ENCODE data around the gene STK32A. TPM values are rescaled to one million over a fixed set of nuclear protein-coding genes. Genes with fewer than 3 reads are reported as not detected.
A peak's percentile ranks its signal among the peaks of the same experiment; 100 is the strongest.

Gene STK32A
- total RNA-seq, 1 donor from 2014 or later = 1.1 TPM

DNA sequence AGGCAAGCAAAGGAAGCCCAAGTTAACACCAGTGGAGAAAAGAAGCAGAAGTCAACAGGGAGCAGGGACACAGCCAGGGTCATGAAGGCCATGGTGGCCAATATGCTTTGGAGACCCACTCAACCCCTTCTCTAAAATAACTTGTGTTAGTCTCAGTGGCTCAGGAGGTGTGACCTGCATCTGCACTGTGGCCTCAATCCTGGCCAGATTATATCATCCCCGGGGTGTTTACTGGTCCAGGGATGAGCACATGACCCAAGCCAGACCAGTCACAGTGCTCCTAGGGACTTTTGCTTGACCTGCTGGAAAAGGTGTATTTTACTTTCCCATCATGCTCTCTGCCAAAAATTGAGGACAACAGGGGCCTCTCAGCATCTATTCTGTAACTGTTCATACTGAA lies 169.9 kb downstream of the STK32A start:
- intact Hi-C loops (cut with DNase I) = no loop called here
- DNase-seq (no peak), ATAC-seq (ENCODE audit: poor library complexity) (no peak)

DNA sequence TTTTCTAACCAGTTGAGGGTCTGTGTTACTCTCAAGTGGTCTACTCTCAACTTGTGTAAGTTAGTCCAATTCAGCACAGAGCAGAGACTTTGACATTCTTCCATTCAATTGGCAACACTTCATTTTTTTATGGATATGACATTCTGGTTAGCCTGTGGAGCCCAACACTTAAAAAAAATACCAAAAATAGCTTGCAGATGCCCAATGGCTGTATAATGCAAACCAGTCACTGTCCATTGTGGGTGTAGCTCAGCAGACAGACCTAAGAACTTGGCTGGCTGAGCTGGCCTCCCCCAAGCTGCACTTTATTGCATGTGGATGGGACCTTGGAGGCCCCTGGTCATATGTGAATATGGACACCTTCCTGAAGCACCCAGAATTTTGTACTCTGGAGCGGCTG lies 171.8 kb downstream of the STK32A start:
- intact Hi-C loops (cut with DNase I) = no loop called here
- DNase-seq = no peak

DNA sequence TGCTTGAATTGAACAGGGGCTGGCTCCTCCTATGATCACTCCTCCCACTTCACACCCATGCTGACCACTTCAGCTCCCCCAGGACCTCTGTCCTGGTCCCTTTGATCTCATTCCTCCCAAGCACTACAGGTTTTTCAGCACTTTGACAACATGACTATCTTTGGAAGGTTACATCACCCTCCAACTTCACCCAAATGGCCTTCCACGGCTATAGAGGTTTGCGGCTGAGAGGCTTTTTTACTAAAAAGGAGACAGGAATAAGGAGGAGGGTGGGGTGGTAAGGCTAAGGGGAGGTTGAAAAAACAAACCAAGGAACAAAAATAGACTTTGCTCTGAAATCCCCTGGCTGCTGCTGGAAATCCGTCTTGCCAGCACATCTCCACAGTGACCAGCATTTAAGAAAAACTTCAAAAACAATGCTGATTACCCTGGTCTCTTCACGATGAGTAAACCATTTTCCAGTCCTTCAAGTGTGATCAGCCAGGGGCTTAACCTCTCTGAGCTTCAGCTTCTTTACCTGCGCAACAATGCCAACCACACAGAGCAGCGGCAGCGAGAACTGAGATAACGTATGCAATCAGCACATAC lies 172.4 kb downstream of the STK32A start:
- no peak for ATAC-seq (ENCODE audit: poor library complexity)
- intact Hi-C loops (cut with DNase I) = no loop called here

More for the DNA sequence above, 171.8 kb downstream of the STK32A start:
- ATAC-seq (ENCODE audit: poor library complexity) = no peak

GRCh38 chr5:147408980-147409379 lies 174.2 kb downstream of the STK32A start:
- intact Hi-C loops (cut with DNase I) = no loop called here
- ATAC-seq (ENCODE audit: poor library complexity) (no peak), DNase-seq (no peak)

More for the DNA sequence above, 172.4 kb downstream of the STK32A start:
- DNase-seq = no peak

- intact Hi-C loops (cut with DNase I) = no loop called here
- ATAC-seq (ENCODE audit: poor library complexity) = peak; percentile 78
- peak; percentile 61 for DNase-seq
These were observed 175.9 kb downstream of the STK32A start for GRCh38 chr5:147410496-147411358.

- intact Hi-C loops (cut with DNase I) = no loop called here
- DNase-seq = no peak
- peak; percentile 38 for ATAC-seq (ENCODE audit: poor library complexity)
These were observed 176.8 kb downstream of the STK32A start for GRCh38 chr5:147411359-147412319.

- no peak for DNase-seq
- no peak for ATAC-seq (ENCODE audit: poor library complexity)
- intact Hi-C loops (cut with DNase I) = no loop called here
These were observed 177.7 kb downstream of the STK32A start for GRCh38 chr5:147412561-147412960.

DNA sequence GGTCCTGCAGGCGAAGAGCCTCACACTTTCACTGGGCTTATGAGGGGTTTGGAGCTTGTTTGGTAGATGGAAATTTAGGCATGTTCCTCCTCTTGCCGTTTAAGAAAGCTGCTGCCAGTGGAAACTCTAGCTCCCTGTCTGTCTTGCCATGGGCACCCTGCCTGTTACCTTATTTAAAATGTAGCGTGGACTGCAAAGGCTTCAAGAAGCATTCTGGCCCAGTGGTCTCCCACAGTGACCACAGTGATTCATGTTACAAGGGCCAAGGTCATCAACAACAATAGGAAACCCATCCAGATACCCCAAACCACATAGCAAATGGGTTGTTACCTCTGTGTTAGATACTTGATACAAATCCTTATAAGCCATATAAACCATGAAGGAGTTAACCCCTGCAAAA lies 178.4 kb downstream of the STK32A start:
- ATAC-seq (ENCODE audit: poor library complexity) (no peak), DNase-seq (no peak)
- intact Hi-C loops (cut with DNase I) = no loop called here

DNA sequence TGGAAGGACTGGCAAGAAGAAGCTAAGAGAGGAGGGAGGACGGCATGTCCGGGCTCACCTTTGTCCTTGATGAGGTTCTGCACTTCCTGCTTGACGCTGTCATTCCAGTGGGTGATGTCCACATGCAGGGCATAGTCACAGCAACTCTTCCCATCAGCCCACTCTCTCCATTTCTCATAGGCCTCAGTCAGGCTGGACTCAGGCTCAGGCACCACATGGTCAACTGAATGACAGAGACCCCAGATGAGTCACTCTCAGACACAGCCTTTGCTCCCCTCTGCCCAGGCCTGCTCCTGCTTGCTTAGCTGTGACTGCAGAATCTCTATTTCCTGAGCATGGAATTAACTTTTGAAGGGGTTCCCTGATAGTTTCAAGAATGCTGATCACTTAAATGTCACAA lies 180.8 kb downstream of the STK32A start:
- DNase-seq = no peak
- no peak for ATAC-seq (ENCODE audit: poor library complexity)
- intact Hi-C loops (cut with DNase I) = no loop called here

DNA sequence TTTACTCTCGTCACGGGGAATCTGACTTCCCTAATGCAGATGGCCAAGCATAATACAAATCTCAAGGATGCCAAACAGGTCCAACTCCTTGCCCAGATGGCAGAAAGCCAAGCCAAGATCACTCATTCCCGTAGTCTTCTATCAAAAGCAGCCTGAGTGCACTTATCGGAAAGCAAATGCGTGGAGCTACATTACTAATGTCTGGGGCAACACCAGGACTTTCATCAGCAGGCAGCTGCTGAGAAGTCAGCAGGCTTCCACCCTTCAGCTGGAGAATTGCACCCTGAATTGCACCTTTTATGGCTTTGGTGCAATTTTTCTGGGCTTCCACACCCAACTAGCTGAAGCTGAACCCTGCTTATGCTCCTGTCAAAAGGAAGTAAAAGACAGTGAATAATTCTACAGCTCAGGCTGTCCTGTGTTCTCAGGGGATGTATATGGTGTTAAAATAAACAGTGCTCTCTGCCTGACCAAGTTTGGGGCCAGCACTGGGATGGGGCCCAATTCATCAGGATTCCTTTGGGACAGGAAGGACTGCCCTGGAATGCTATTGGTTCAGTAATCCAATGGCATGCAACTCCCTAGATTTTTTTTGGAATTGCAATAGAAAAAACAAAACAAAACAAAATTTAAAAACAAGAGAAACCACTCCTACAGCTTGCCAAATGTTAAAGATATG lies 182.4 kb downstream of the STK32A start:
- intact Hi-C loops (cut with DNase I) = no loop called here
- peak; percentile 85 for ATAC-seq (ENCODE audit: poor library complexity)
- peak; percentile 53 for DNase-seq

GRCh38 chr5:147418613-147419012 lies 183.8 kb downstream of the STK32A start:
- DNase-seq (no peak), ATAC-seq (ENCODE audit: poor library complexity) (no peak)
- intact Hi-C loops (cut with DNase I) = no loop called here

GRCh38 chr5:147426640-147427327 lies 192.0 kb downstream of the STK32A start:
- no peak for ATAC-seq (ENCODE audit: poor library complexity)
- no peak for DNase-seq
- intact Hi-C loops (cut with DNase I) = no loop called here

DNA sequence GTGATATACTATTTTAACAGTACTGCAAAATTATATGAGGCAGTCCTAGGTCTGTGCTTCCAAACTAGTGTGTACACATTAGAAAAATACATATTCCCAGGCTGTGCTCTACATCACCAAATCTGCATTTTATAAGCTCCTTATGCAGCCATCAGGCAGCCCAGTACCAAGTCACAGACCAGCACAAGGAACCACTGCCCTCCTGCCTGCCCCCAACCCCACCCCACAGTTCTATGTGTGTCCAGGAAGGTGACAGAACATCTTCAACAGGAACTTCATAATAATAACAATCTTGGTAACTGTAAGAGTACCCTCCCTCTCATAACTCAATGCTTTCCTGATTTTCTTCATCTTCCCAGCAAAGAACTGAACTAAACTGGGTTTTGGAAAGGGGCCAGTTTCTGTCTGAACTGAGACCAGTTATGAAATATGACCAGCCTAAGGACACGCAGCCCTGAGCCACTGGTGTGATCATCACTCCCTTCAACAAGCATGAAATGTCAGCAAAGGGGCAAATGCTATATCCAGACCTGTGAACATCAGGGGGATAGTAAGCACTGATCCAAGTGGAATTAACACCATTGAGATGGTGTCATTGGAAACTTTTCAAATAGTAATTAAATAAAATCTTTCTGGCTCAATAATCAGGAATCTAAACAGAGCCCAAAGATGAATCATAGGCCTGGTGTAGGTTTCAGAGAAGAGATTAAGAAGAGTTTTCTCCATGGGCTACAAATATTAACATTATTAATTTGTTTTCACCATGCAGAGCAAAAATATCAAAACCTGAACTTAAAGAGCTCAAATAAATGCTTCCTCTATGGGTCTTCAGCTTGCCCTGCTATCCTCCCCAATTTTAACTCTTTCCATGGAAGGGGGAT lies 192.9 kb downstream of the STK32A start:
- peak; percentile 81 for ATAC-seq (ENCODE audit: poor library complexity)
- intact Hi-C loops (cut with DNase I) = no loop called here
- DNase-seq = no peak

- intact Hi-C loops (cut with DNase I) = no loop called here
- no peak for ATAC-seq (ENCODE audit: poor library complexity)
These were observed 195.8 kb downstream of the STK32A start for GRCh38 chr5:147430628-147431027.

DNA sequence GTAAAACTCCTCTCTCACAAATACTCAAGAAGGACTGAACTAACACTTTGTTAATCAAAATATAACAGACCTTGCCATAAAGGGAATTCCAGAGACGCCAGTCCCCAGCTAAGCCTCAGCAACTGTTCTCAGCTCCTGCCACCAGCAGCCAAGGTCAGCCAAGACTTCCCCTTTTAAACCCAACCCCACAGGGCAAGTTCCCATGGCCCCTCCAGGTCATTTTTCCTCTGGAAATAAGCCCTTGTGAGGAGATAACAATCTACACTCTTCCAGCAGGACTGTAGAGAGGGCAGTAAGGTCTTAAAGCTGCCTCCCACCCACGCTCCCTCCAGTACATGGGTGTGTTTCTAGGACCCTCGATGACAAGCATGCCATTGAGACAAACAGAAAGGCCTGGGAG lies 196.8 kb downstream of the STK32A start:
- intact Hi-C loops (cut with DNase I) = no loop called here
- ATAC-seq (ENCODE audit: poor library complexity) (no peak), DNase-seq (no peak)

More at GRCh38 chr5:147430628-147431027, 195.8 kb downstream of the STK32A start:
- DNase-seq = no peak

GRCh38 chr5:147432323-147432722 lies 197.5 kb downstream of the STK32A start:
- ATAC-seq (ENCODE audit: poor library complexity) = no peak
- intact Hi-C loops (cut with DNase I) = no loop called here

GRCh38 chr5:147434049-147434448 lies 199.2 kb downstream of the STK32A start:
- no peak for DNase-seq
- no peak for ATAC-seq (ENCODE audit: poor library complexity)
- intact Hi-C loops (cut with DNase I) = no loop called here

More at GRCh38 chr5:147432323-147432722, 197.5 kb downstream of the STK32A start:
- DNase-seq = no peak
